ENCODE results near the gene LXN.

Gene LXN

DNA sequence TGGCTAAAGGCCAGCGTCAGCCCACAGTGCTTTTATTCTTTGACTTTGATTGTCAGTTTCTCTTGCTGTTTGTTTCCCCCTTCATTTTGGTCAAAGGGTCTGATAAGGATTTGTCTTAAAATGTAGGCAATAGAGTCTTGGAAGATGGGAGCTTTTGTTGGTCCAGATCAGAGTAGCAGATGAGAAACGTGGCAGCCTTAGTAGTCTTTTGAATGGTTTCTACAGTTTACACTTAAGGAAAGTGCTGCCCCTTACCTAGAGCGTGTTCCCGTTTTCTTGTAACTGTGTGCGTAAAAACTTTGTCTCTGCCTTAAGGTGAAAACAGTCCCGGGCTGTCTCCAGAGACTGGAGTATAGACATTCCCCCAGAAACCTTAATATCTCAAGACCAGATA, 630 bp downstream of the LXN start:
- peak; percentile 8 for DNase-seq (ENCODE audit: low read depth)
- H3K4me3 ChIP-seq (replicated peaks; ENCODE audit: low read depth, low read length) = peak overlapping the region; percentile 75
- TF ChIP-seq, protein P1, sequence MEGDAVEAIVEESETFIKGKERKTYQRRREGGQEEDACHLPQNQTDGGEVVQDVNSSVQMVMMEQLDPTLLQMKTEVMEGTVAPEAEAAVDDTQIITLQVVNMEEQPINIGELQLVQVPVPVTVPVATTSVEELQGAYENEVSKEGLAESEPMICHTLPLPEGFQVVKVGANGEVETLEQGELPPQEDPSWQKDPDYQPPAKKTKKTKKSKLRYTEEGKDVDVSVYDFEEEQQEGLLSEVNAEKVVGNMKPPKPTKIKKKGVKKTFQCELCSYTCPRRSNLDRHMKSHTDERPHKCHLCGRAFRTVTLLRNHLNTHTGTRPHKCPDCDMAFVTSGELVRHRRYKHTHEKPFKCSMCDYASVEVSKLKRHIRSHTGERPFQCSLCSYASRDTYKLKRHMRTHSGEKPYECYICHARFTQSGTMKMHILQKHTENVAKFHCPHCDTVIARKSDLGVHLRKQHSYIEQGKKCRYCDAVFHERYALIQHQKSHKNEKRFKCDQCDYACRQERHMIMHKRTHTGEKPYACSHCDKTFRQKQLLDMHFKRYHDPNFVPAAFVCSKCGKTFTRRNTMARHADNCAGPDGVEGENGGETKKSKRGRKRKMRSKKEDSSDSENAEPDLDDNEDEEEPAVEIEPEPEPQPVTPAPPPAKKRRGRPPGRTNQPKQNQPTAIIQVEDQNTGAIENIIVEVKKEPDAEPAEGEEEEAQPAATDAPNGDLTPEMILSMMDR (IDR thresholded peaks at IDR 0.05; ENCODE audit: low read length, missing control alignments) = no peak

DNA sequence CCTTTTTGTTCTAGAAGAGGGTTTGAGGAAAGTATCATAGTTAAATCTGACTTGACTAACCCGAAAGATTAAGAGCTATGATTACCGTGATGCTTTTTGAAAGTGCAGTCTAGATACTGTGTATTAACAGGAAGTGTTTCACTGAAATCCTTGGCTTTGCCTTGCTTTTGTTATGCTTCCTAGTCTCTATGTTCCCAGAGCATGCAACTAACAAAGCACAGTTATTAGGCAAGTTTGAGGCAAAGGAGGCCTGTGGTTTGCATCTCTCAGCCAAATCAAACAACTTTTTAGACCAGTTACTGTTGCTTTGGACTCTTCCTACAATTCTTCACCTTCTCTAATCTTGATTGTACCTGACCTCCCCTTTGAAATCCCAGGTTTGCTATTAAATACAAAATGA, 3.9 kb downstream of the LXN start:
- DNase-seq (ENCODE audit: low read depth) = peak; percentile 68
- TF ChIP-seq, protein P1 (IDR thresholded peaks at IDR 0.05; ENCODE audit: low read length, missing control alignments) = no peak
- no peak overlapping the region for H3K4me3 ChIP-seq (replicated peaks; ENCODE audit: low read depth, low read length)

DNA sequence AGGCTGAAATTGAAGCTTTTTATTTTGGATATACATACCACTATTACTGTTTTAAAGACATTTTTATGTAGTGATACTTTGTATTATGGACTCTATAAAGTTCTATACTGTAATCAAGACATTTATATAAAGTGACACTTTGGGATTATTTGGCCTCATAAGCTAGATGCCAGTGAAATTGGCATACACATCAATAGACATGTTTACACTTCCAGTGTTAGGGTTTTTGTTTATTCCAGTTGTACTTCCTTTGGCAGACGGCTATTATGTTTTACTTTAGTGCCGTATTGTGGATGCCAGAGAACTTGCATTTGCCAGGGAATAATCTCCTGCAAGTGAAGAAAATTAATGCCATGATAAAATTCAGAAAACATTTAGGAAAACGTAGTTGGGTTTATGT, 6.0 kb downstream of the LXN start:
- no peak overlapping the region for H3K4me3 ChIP-seq (replicated peaks; ENCODE audit: low read depth, low read length)
- TF ChIP-seq, protein P1 (IDR thresholded peaks at IDR 0.05; ENCODE audit: low read length, missing control alignments) = no peak
- no peak for DNase-seq (ENCODE audit: low read depth)

DNA sequence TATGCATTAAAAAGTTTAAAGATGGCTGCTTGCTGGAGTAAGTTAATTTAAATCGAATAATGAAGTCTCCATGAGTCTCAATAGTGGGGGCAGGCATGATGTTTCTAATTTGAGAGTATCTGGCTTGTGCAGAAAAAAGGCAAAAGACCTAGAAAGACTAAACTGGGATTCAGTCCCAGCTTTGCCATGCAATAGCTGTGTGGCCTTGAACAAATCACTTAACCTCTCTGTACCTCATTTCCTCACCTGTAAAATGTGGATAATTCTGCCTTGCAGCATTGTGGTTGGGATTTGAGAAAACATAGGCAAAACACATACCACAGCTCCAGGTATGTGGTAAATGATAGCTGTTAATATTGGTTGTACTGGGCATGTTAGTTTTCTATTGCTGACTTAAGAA, 8.6 kb downstream of the LXN start:
- TF ChIP-seq, protein P1 (IDR thresholded peaks at IDR 0.05; ENCODE audit: low read length, missing control alignments) = no peak
- DNase-seq (ENCODE audit: low read depth) = no peak
- H3K4me3 ChIP-seq (replicated peaks; ENCODE audit: low read depth, low read length) = no peak overlapping the region

DNA sequence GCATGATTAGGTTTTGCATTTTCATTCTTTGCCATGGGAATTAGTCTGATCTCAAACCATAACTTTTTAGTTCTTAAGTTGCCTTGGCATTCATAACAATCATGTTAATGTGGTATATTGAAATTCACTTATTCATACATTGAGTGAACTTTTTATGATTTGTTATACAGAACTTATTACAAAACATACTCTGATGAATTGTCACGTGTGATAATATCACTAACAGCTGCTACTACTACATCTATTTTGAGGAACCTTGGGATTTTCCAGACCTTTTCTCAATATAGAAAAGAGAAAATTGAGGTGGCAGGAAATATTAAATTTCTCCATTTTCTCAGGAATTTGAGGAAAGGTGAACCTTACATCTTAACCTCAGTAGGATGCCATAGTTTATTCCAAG, 9.2 kb downstream of the LXN start:
- DNase-seq (ENCODE audit: low read depth) = no peak
- H3K4me3 ChIP-seq (replicated peaks; ENCODE audit: low read depth, low read length) = no peak overlapping the region
- TF ChIP-seq, protein P1 (IDR thresholded peaks at IDR 0.05; ENCODE audit: low read length, missing control alignments) = no peak

DNA sequence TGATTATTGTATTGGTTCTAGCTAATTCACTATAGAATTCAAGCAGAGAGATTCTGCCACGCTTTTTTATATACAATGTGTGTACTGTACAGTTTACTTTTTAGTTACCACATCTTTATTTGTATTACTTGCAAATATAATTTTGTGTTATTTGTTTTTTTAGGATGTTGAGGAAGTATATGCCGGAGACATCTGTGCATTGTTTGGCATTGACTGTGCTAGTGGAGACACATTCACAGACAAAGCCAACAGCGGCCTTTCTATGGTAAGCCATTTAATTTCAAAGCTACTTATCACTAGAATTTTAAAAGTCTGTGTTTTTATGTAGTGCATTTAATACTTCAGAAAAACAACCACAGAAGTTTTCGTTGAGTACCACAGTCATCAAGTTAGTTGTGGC, 11.7 kb downstream of the LXN start:
- TF ChIP-seq, protein P1 (IDR thresholded peaks at IDR 0.05; ENCODE audit: low read length, missing control alignments) = no peak
- no peak overlapping the region for H3K4me3 ChIP-seq (replicated peaks; ENCODE audit: low read depth, low read length)
- DNase-seq (ENCODE audit: low read depth) = no peak

DNA sequence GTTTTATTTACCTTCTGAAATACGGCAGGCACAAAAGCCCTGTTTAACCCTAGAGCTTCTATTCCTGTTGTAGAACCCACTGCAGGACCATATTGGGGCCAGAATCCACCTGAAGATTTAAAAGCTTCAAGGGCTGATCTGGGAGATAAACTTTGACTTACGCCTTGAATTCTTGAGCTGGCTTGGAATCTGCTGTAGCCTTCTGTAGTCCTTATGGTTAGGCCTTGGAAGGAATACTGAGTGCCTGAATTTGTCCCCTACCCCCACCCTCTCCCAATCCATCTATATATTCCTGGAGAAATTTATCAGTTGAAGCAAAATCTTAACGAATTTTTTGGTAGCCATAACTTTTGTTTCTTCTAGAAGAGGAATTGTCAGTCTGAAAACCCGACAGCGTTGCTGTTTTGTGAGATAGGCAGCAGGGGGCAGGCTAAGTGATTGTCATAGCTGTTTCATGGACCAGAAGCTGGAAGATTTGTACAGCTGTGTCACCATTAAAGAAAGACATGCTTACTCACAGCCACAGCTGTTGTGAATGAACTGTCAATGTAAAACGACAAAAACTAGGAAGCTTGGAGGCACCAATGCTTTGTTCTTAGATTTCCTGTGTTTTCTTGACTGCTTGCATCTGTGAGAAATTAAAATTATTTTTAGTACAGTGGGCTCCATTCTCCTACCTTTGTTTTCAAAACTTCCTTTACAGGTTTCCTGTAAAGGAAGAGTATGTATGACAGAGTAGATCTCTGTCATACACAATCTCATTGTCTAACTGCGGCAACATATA, 12.8 kb downstream of the LXN start:
- peak; percentile 87 for DNase-seq (ENCODE audit: low read depth)
- TF ChIP-seq, protein P1 (IDR thresholded peaks at IDR 0.05; ENCODE audit: low read length, missing control alignments) = peak; percentile 90
- no peak overlapping the region for H3K4me3 ChIP-seq (replicated peaks; ENCODE audit: low read depth, low read length)

All from fibroblast of pulmonary artery (primary cell).